Kidney glomerular epithelial cell (primary cell): ENCODE results near the gene CHCHD4.

Source experiments
- DNase-seq: peaks from one replicate; lab custom pipeline; 2025; lab: John Stamatoyannopoulos, UW

The CHCHD4 gene

DNA sequence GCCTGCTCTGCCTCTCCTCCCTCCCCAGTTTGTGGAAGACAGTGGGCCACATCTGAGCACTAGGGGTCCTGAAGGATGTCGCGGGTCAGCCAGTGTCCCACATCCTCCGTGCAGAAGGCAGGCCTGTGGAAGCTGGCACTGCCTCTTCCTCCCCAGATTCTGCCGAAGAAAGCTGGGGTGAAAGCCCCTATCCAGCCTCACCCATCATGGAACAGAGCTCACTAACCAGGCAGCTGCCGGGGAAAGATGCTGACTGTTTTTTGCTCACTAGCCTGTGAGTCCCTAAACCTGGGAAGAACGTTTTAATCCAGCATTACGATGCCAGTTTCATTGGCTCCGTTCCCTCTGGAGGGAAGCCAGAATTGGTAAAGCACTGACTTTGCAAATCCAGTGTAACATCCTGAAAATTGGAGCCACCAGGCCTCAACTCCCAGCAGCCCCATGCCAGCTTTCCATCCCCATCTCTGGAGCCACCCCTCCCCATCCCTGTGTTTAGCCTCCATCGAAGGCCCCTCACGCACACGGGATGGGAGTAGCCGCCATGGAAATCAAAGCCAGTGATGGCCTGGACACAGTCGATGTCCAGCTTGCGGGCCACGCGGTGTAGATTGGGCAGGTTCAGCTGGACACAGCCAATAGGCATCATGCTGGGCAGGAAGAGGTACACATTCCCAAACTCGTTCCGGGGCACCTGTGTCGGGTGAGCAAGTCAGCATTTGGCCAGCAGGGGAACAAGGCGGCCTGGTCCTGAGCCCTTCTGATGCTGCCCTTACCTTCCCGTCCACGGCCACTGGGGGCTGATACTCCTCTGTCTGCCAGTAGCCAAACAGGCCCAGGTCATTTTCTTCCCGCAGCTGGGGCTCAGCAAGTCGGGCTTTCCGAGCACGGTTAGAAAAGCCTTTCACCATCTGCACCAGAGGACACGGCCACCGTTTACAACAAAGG, 23.6 kb upstream of the CHCHD4 start:
- DNase-seq = no peak

DNA sequence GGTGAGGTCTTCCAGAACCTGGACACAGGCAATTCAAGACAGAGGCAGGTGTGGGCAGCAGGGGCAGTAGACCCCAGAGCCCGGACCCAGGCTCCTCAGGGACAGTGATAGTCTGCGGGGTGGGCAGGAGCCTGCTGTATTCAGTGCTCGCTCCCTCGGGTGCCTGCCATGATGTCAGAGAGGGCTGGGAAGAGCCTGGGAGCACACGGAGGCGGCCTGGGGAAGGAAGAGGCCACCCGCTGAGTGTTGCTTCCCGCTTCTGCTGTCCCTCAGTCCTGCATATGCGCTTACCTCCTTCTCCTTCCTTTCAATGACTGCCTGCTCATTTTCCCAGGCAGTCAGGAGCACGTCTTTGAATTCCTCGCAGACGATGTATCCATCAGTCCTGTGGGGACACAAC, 22.9 kb upstream of the CHCHD4 start:
- no peak for DNase-seq

DNA sequence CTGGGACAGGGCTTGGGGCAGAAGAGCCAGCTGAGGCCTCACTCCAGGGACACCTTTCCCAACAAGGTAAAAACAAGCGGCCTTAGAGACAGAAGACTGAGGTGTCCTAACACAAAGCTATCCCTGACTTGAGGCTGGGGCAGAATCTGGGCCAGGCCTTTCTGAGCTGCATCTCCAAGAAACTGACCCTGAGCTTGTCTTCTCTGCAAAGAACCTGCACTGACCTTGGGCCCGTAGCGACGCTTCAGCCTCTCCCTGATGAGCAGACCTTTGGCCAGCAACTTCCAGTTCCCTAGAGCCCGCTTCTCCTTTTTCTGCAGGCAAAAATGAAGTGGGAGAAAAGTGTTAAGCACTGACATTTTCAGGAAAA, 22.4 kb upstream of the CHCHD4 start:
- no peak for DNase-seq

DNA sequence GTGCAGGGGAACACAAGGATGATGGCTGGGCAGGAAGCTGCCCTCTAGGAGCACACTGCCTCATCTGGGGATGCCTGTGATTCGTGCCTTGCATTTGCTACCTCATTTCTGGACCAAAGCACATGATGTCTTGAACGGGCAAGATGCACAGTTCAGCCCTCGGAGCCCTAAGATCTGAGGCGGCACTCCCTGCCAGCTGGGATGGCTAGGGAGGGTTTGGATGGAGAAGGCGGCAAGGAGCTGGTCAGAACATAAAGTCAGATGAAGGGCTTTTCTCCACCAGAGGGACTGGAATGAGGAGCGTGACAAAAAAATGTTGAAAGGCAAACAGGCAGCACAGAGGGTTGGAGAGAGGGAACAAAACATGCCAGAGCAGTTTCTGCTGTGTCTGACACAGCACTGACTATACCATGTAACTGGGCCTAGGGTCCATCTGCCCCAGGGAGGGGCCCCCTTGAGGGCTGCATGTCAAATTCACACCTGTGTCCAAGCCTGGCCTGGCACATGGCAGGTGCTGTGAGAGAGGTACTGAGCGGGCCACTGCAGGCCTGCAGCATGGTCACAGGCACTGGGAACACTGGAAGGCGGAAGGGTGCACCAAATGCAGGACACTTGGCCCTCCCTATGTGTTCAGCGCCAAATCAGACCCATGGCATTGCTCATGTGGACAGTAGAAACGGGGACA, 21.9 kb upstream of the CHCHD4 start:
- DNase-seq = no peak

DNA sequence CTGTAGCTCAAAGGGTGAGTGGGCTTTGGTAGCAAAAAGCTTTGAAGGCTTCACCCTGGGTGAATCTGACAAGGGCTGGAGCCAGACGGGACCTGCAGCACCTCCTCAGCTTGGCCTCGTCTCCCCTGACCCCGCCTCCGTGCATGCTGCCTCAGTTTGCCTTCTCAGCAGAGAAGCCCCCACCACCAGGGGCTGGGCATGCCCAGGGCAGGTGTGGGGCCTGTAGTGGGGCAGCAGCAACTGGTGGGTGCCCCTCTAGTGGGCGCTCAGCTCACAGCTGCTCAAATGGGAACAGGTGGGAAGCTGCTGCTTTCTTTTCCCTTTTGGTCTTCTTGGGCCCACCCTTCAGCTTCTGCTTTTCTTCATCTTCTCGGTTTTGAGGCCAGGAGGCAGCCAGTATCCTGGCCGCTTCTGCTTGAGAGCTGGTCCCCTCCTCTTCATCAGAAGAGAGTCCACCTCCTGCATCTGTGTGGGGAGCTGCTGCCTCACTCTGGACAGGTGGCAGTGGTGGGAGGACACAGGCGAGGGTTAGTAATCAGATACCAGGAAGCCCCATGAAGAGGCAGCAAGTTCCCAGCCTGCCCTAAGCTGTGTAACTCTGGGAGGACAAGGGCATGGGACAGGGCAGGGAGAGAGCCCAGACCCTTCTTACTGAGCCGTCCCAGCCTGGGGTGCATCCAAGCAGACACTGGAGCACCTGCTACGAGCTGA, 21.2 kb upstream of the CHCHD4 start:
- DNase-seq = no peak

DNA sequence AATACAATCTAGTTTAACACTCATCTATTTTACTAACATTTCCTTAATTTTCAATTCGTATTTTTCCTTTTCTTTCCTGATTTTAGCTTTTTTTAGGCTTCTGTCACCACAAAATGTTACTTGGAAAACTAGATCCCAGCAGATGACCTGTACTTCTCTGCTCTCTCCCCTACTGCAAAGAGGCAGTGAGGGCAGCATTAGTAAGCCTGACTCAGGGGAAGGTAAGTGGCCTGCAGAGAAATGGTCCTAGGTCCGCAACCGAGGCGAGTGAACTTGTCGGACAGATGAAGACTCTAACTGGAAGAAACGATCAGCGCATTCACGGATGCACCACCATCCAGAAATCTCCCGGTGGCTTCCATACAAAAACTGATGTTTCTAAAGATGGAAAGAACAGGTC, 20.6 kb upstream of the CHCHD4 start:
- DNase-seq = no peak

DNA sequence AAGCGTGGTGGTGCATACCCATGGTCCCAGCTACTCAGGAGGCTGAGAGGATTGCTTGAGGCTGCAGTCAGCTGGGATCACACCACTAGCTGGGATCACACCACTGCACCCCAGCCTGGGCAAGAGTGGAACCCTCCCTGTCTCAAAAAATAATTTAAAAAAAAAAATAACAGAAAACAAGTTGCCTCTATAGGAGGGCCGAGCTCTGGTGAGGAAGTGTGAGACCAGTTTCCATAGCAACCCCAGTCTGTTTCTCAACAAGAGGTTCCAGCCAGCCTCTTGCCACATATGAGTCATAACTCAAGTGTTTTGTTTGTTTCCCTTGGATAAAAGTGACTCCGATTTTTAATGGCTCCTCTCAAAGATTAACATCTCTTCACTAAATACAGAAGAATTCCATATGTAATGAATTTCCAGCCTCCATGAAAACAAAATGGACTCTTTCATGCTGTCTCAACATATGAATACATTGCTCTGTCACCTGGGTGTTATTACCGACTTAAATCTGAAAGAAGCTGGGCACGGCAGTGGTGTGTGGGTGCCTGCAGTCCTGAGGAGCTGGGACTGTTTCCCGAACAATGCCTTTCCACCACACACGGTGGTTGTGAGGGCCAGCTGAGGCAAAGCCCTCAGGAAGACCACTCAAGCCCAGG, 19.9 kb upstream of the CHCHD4 start:
- peak; percentile 96 for DNase-seq

DNA sequence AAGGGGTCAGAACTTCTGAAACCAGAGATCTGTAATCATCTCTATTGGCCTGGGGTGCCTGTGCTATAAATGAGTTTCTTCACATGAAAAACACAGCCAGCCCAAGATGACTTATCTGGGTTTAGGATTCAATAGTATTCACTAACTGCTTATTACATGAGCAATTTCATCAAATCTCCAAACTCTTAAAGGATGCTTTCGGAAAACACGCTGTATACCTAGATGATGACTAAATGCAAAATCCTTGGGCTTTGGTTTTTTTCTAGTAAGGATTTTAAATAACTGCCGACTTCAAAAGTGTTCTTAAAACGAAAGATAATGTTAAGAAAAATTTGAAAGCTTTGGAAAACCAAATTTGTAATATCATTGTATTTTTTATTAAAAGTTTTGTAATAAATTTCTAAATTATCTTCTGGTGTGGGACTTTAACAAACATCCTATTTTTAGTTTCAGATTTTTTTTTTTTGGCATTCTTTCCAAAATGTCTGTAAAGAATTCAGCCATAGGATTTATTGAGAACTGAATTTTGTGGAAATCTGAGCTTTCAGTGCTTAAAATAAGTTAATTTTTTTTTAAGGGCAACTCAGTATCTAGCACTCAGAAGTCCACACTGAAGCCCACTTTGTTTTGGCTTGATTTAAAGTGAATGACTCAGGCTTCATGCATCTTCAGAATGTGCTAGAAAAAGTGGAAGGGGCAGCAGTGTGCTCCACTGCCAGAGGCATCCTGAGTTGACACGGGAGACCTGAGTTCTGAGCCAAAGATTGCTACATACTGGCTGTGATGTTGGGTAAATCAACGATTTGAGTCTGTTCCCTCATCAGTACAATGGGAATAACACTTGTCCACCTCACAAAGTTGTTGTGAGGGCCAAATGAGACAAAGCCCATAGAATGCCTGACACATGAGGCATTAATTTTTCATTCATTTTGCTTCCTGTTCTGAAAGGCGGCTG, 18.9 kb upstream of the CHCHD4 start:
- peak; percentile 91 for DNase-seq

DNA sequence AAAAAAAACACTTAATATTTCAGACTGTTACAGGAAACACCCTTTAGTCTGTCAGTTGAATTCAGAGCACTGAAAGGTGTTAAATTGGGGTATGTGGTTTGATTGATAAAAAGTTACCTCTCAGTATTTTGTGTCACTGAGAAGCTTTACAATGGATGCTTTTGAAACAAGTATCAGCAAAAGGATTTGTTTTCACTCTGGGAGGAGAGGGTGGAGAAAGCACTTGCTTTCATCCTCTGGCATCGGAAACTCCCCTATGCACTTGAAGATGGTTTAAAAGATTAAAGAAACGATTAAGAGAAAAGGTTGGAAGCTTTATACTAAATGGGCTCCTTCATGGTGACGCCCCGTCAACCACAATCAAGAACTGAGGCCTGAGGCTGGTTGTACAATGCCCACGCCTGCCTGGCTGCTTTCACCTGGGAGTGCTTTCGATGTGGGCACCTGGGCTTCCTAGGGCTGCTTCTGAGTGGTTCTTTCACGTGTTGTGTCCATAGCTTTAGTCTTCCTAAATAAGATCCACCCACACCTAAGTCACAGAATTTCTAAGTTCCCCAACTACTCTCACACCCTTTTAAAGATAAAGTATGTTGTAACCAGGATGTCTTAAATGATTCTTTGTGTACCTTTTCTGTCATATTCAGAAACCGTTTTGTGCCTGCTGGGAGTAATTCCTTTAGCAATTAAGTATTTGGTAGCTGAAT, 18.0 kb upstream of the CHCHD4 start:
- no peak for DNase-seq

DNA sequence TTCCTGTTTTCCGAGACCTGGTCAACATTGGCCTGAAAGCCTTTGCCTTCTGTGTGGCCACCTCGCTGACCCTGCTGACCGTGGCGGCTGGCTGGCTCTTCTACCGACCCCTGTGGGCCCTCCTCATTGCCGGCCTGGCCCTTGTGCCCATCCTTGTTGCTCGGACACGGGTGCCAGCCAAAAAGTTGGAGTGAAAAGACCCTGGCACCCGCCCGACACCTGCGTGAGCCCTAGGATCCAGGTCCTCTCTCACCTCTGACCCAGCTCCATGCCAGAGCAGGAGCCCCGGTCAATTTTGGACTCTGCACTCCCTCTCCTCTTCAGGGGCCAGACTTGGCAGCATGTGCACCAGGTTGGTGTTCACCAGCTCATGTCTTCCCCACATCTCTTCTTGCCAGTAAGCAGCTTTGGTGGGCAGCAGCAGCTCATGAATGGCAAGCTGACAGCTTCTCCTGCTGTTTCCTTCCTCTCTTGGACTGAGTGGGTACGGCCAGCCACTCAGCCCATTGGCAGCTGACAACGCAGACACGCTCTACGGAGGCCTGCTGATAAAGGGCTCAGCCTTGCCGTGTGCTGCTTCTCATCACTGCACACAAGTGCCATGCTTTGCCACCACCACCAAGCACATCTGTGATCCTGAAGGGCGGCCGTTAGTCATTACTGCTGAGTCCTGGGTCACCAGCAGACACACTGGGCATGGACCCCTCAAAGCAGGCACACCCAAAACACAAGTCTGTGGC, 17.1 kb upstream of the CHCHD4 start:
- no peak for DNase-seq

DNA sequence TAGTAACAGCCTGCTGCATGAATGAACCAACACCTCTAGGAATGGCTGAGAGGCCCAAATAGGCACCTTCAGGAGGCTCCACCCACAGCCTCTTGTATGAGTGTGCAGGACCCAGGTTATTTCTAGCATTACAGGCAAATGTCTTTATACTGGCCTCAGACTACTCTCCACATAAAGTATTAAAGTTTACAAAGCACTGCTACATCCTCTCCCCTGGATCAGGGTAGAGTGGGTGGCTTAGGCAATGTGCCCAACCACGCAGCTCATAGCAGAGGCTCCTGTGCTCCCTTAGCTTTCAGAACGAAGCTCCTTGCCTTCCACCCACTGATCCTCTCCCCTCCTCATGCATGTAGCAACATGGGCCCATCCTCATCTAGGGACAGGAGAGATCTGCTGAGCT, 16.5 kb upstream of the CHCHD4 start:
- DNase-seq = no peak

DNA sequence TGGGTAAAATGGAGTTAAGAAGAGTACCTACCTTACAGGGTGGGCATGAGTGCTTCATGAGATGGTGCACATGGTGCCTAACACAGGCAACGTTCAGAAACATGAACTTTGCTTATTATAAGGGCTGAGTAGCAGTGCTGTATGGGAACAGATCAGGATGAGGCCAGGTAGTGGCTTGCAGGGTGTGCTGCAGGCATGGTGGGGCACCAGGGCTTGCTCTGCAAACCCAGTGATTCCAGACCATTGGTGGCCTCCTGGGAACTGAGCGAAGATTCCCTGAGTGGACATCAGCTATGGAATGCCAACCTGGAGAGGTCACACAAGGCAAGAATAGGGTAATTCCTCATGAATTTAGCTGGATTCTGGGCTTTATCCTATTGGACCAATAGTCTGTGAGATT, 16.0 kb upstream of the CHCHD4 start:
- DNase-seq = no peak

DNA sequence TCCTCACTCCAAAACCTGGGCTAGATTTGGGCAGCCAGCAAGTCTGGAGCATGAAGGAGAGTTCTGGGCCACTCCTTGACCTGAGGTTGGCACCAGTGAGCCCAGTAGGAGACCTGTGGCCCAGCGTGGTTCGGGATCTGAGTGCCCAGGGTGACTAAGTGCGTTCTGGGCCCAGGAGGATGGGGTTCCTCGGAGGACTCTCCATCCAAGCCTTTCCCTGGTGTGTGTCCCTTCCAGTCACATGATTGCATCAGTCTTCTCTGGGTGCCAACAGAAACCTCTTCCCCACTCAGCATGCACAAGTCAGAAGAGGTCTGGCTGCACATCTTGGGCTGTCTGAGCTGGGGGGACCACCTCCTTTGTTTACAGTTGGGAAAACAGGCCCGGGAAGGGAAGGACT, 15.1 kb upstream of the CHCHD4 start:
- DNase-seq = no peak

DNA sequence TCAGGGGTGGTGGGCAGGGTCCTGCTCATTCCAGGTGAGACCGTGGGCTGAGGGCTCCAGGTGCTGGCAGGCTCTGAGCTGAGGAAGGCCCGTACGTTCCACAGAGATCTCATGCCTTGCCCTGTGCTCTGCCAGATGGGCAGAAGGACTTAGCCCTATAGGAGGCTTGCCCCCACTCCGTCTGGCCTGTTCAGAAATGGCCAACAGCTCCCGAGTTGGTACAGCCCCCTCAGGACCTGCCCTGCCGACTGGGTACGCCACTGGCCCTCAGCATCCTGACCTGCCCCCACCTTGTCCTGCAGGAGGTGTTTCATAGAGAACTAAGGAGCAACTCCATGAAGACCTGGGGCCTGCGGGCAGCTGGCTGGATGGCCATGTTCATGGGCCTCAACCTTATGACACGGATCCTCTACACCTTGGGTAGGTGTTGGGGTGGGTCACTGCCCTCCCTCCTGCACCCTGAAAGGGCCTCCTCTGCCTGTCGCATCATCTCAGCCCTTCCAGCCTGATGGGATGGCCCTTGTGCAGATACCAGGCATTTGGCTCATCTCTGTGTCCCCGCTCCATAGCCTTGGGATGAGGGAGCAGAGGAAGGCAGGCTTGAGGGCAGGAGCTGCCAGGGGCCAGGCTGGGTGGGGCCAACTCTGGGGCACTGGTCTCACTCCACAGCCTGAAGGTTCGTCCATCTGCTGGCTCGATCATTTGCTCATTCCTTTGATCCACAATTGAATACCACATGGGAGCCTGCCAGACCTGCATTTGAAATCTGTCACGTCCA, 14.4 kb upstream of the CHCHD4 start:
- DNase-seq = no peak

DNA sequence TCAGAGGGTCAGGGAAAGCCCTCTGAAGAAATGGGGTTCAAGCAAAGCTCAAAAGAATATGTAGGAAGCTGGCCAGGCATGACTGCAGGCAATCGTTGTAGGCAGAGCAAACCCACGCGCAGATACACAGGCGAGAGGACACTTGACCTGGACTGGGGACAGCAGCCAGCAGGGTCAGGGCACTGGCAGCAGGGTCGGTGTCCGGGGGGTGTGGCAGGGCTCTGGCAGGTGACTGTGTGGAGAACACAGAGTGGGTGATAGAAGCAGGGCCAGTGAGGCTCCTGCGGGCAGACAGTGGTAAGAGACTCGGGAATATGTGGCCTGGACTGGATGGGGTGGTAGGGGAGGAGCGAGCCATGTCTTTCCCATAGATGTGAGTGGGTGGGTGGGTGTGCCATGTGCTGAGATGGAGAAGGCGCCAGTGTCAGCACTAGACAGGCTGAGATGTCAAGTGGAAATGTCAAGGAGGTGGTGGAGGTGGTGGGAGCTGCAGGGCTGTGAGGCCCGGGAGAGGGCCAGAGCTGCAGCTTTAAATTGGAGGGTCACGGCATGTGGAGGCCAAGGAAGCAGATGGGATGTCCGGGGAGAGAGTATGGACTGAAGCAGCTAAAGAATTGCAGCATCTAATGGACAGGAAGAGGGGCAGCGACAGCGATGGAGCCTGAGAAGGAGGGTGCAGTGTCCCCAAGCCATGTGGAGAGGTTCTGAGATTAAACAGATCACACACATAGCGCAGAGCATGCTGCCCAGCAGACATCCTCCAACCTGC, 13.6 kb upstream of the CHCHD4 start:
- DNase-seq = no peak

DNA sequence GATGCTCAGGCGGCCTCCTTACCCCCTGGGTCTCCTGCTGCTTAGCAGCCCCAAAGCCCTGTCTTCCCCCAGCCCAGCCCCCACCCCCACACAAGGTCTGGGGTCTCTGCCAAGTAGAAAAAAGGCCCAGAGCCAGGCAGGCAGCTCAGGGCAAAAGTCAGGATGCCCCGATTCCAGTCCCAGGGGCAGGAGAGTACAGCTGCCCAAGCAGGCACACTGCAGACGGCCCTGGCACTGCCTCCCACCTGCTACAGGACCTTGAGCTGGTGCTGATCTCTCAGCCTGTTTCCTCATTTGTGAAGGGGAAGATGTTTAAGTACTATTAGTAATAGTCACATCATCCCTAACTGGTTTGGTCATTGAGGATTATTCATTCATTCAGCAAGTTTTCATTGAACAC, 12.8 kb upstream of the CHCHD4 start:
- DNase-seq = no peak

DNA sequence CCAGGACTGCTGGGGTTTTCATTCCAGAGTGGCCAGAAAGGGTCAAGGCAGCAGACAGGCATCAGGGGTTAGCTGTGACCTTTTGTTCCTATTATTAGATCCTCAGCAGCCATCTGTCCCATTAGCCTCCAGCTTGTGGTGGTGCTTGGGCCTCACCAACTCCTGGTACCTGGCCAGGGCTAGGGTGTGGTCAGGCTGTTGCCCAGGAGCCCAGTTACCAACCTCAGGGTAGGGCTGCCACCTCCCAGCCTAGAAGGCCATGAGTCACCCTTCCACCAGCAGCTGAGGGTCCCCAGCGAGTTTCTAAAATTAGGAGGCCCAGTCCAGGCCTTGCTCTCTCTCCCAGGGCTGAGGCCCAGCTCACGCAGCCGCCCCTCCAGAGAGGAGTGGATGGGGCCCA, 12.3 kb upstream of the CHCHD4 start:
- no peak for DNase-seq

DNA sequence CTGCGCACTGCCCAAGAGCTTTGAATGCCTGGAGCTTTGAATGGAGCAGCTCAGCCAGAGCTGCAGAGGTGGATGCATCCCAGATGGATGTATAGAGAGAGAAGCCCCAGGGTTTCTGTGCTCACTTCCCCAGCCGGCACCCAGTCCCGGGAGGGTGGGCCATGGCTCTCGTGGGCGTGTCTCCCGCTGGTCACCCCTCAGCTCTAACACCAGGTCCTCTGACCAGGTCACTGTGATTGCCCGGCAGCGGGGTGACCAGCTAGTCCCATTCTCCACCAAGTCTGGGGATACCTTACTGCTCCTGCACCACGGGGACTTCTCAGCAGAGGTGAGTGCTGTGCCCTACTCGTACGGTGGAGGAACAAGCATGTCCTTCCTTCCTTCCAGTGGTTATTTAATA, 10.9 kb upstream of the CHCHD4 start:
- no peak for DNase-seq
